Upper lobe of left lung (tissue), 6 donors: ENCODE measurements around the gene FOXO3. TPM values are rescaled to one million over a fixed set of nuclear protein-coding genes. Genes with fewer than 3 reads are reported as not detected.

Experiments
- ATAC-seq, 2 donors: fragments of 200-7000 bp; cut with Tn5 transposase; one replicate each; pipeline ENCODE4 v1.9.1; 2022; ENCODE audit warnings: mild to moderate bottlenecking in 2 of 2, moderate library complexity in 2 of 2; ENCODE audit not compliant: low FRiP score in 2 of 2
- DNase-seq, 2 donors: peaks; one replicate each; pipeline ENCODE4 v3.0.0-alpha.2; 2019 to 2020
- H3K27ac ChIP-seq, 4 donors: fragments of 200-600 bp; sonication (generic); one replicate each; pipeline ENCODE4 v1.5.1; 2016 to 2019
- H3K27me3 ChIP-seq, 4 donors: fragments of 200-600 bp; sonication (generic); one replicate each; pipeline ENCODE4 v1.5.1; 2017 to 2019
- H3K36me3 ChIP-seq, 4 donors: fragments of 200-600 bp; sonication (generic); one replicate each; pipeline ENCODE4 v1.5.1; 2016 to 2019
- H3K4me1 ChIP-seq, 4 donors: fragments of 200-600 bp; sonication (generic); one replicate each; pipeline ENCODE4 v1.5.1; 2018 to 2019
- H3K4me3 ChIP-seq, 4 donors: fragments of 200-600 bp; sonication (generic); one replicate each; pipeline ENCODE4 v1.5.1; 2017 to 2019; ENCODE audit warnings: mild to moderate bottlenecking in 2 of 4, moderate library complexity in 1 of 4
- H3K9me3 ChIP-seq, 4 donors: fragments of 200-600 bp; sonication (generic); one replicate each; pipeline ENCODE4 v1.5.1; 2018 to 2019
- CTCF ChIP-seq, 6 experiments: fragments of 450-650 bp in 4 of 6; fragments of 200-600 bp in 2 of 6; sonication (generic) in 2 of 6; IDR thresholded peaks; one replicate each; pipeline ENCODE4 v1.5.1; 2016 to 2019; ENCODE audit warnings: antibody characterized with exemption in 6 of 6
- EP300 ChIP-seq, 4 donors: sonication (generic); formaldehyde crosslinking; IDR thresholded peaks; one replicate each; pipeline ENCODE4 v1.5.1; 2017; ENCODE audit warnings: antibody characterized with exemption in 4 of 4, control low read depth in 2 of 4
- POLR2A ChIP-seq, 4 donors: fragments of 450-650 bp; IDR thresholded peaks; one replicate each; pipeline ENCODE4 v1.5.1; 2016 to 2017; ENCODE audit warnings: antibody characterized with exemption in 4 of 4, mild to moderate bottlenecking in 2 of 4
- POLR2AphosphoS5 ChIP-seq, 2 donors: sonication (generic); formaldehyde crosslinking; IDR thresholded peaks; one replicate each; pipeline ENCODE4 v1.5.1; 2017; ENCODE audit warnings: antibody characterized with exemption in 2 of 2
- WGBS, 2 donors: methylation state at CpG; one replicate each; pipeline ENCODE4 v1.1.5; 2017 to 2018; 5-methylcytosine and 5-hydroxymethylcytosine counted together
- total RNA-seq, 6 donors: library from RNA; depleted of rRNA in 4 of 6; stranded (reverse); fragments of >200 nt in 4 of 6; gene quantifications; one replicate each; pipeline versions ENCODE4 v1.1.0 to v1.2.1, GENCODE V29; 2016 to 2021
- donor health status: DM: no; HTN: no; CAD: no; lungs with moderate emphysema.
- donor health status: DM: no; HTN: yes; CAD: no; lungs with severe emphysema.

FOXO3 gene
- total RNA-seq, 6 donors from 2014 or later: 52.6 to 101 (median 71.9) TPM

DNA sequence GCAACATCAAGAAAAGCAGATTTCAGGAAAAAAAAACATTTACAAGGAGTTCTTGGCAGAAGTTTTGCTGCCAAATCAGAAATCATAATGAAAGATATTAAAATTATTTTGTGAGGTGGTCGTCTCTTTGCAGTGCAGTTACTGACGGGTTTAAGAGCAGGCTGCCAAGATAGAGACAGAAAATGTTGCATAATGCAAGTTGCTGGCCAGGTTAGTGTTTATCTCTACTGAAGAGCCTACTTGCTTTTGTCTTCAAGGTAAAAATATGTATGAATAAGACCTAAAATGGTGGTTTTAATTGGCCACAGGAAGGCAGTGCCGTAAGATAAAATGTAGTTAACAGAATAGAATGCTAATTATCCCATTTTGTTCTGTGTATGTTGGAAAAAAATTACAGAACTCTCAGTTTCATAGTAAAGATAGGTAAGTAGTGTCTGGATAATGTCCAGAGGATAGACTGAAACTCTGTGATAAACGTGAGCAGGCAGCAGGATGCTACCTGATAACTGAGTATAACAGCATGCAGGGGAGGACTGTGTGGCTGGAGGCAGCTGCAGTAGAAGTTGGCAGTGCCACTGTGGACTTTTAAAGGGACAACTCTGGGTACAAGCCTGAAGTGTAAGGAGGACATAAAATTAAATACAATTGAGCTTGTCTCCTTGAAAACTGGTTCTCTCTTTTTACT, 13.9 kb downstream of the FOXO3 start:
- 46 to 53% methylated on average over 4 of the region's 4 CpGs for WGBS, 2 donors
- Histone ChIP-seq H3K27me3 (no peaks in the 10 kb centered on the region), H3K36me3 (peaks cover 7 to 42% (median 11%) of the 10 kb centered on the region in 4 donors), H3K4me3 (no peak overlapping the region), H3K27ac (peak overlapping the region; percentile 13 to 53 (median 16)), H3K4me1 (peaks cover 55 to 68% (median 61%) of the 10 kb centered on the region in 4 donors), H3K9me3 (no peaks in the 10 kb centered on the region)
- TF ChIP-seq CTCF (IDR thresholded peaks at IDR 0.05) (no peak), POLR2A (IDR thresholded peaks at IDR 0.05) (no peak), EP300 (IDR thresholded peaks at IDR 0.05) (no peak), POLR2AphosphoS5 (IDR thresholded peaks at IDR 0.05) (no peak)
- ATAC-seq: no peak
- DNase-seq: no peak

DNA sequence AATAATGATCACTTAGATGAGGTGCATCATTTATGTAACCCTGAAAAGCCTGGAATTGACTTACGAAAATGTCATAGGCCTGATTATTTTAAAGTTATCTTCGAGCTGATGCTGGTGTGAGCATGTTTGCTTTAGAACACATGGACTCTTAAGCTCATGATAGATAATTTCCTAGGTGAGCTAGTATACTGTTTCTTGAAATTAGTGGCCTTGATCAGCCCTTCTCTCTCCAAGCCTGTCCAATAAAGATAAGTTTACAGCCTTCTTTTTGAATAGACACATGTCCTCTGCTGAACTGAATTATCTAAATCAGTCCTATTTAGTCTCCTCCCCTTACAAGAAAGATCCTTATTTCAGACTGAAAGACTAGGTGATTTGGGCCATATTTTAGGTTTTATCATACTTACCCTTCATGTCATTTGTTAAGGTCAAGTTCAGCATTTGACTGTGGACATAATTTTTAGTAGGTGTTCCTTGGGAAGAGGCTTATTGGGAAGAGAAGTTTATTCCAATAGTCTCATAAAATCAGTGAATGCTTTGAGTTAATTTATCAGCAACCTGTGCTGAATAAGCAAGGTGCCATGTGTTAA, 15.3 kb downstream of the FOXO3 start:
- peaks cover 55 to 74% (median 64%) of the 10 kb centered on the region in 4 donors for H3K4me1 ChIP-seq
- peaks cover 0 to 30% (median 1%) of the 10 kb centered on the region in 4 donors for H3K36me3 ChIP-seq

DNA sequence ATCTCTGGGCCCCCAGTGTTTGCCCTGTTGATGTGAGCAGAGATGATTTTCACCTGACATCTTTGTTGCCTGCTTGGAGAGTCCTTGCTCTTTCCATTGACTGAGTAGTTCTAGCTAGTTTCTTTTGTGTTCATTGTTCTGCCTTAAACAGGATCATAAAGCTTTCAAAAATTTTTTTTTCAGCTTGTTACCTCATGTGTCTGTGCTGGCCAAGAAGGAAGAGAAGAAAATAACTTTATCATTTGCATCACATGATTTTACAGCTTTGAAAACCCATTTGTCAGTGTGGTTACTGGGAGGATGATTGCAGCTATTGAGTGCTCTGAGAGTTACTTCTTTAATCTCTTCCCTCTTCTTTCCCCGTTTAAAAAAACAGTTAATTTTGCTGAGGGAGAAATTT, 16.0 kb downstream of the FOXO3 start:
- WGBS, 2 donors: 16 to 26% methylated on average over 1 of the region's 1 CpG
- peak in 1 of 2 donors; percentile 55 for ATAC-seq
- TF ChIP-seq EP300 (IDR thresholded peaks at IDR 0.05): no peak
- TF ChIP-seq POLR2A (IDR thresholded peaks at IDR 0.05): no peak
- no peak for TF ChIP-seq CTCF (IDR thresholded peaks at IDR 0.05)
- no peak for TF ChIP-seq POLR2AphosphoS5 (IDR thresholded peaks at IDR 0.05)
- no peak for DNase-seq
- H3K36me3 ChIP-seq: peaks cover 0 to 22% (median under 1%) of the 10 kb centered on the region in 4 donors
- H3K9me3 ChIP-seq: no peaks in the 10 kb centered on the region
- H3K27ac ChIP-seq: peak overlapping the region in 3 of 4 donors; percentile 21 to 58 (median 36)
- H3K4me3 ChIP-seq: no peak overlapping the region
- no peaks in the 10 kb centered on the region for H3K27me3 ChIP-seq
- peaks cover 60 to 78% (median 69%) of the 10 kb centered on the region in 4 donors for H3K4me1 ChIP-seq

More for the DNA sequence above, 15.3 kb downstream of the FOXO3 start:
- peak overlapping the region; percentile 0 to 58 (median 28) for H3K27ac ChIP-seq
- DNase-seq (no peak), ATAC-seq (no peak)
- H3K9me3 ChIP-seq: no peaks in the 10 kb centered on the region
- TF ChIP-seq EP300 (IDR thresholded peaks at IDR 0.05) (no peak), POLR2A (IDR thresholded peaks at IDR 0.05) (no peak), POLR2AphosphoS5 (IDR thresholded peaks at IDR 0.05) (no peak), CTCF (IDR thresholded peaks at IDR 0.05) (no peak)
- no peaks in the 10 kb centered on the region for H3K27me3 ChIP-seq
- WGBS, 2 donors: 86 to 92% methylated on average over 2 of the region's 2 CpGs
- no peak overlapping the region for H3K4me3 ChIP-seq

- 98 to 100% methylated on average over 4 of the region's 4 CpGs for WGBS, 2 donors
- H3K4me3 ChIP-seq: no peak overlapping the region
- H3K27me3 ChIP-seq: no peaks in the 10 kb centered on the region
- no peaks in the 10 kb centered on the region for H3K9me3 ChIP-seq
- ATAC-seq: no peak
- peaks cover 0 to 15% (median 0%) of the 10 kb centered on the region in 4 donors for H3K36me3 ChIP-seq
- no peak for TF ChIP-seq POLR2AphosphoS5 (IDR thresholded peaks at IDR 0.05)
- TF ChIP-seq POLR2A (IDR thresholded peaks at IDR 0.05): no peak
- no peak for TF ChIP-seq EP300 (IDR thresholded peaks at IDR 0.05)
- TF ChIP-seq CTCF (IDR thresholded peaks at IDR 0.05): no peak
- DNase-seq: no peak
- peak overlapping the region in 3 of 4 donors; percentile 13 to 81 (median 34) for H3K27ac ChIP-seq
- peaks cover 75 to 86% (median 82%) of the 10 kb centered on the region in 4 donors for H3K4me1 ChIP-seq
These were observed 17.4 kb downstream of the FOXO3 start for GRCh38 chr6:108578166-108578565.
